Calu3 (cell line): ENCODE data around the gene GAGE10. TPM values are rescaled to one million over a fixed set of nuclear protein-coding genes. Genes with fewer than 3 reads are reported as not detected.

ENCODE experiments used
- Bru-seq: library from RNA; stranded (reverse); fragments of 400-500 nt; gene quantifications from one replicate; lab custom pipeline; 2021; lab: Mats Ljungman, UMichigan
- BruChase-seq, 2 experiments: library from RNA; stranded (reverse); fragments of 400-500 nt; gene quantifications; one replicate each; lab custom pipeline; 2021; lab: Mats Ljungman, UMichigan
- BruUV-seq: library from RNA; stranded (reverse); fragments of 400-500 nt; replicated peaks from 2 replicates; lab custom pipeline; 2021; lab: Mats Ljungman, UMichigan
- CTCF ChIA-PET: fragments of 300-600 bp; sonication (Branson Sonifier 250); formaldehyde crosslinking; loops from one replicate; lab custom pipeline; 2022; ENCODE audit warnings: antibody characterized with exemption; lab: Charles Lee
- DNase-seq: peaks from one replicate; pipeline ENCODE4 v3.0.0; 2022
- H3K27ac Mint-ChIP-seq: one replicate; pipeline ENCODE4 v1.8.0; 2022; ENCODE audit warnings: mixed read lengths; ENCODE audit not compliant: unreplicated experiment
- H3K27me3 Mint-ChIP-seq: one replicate; pipeline ENCODE4 v1.8.0; 2022; ENCODE audit warnings: mixed read lengths; ENCODE audit not compliant: unreplicated experiment
- H3K36me3 Mint-ChIP-seq: one replicate; pipeline ENCODE4 v1.8.0; 2022; ENCODE audit warnings: mild to moderate bottlenecking, moderate library complexity, mixed read lengths; ENCODE audit not compliant: insufficient read depth, unreplicated experiment
- H3K4me1 Mint-ChIP-seq: one replicate; pipeline ENCODE4 v1.8.0; 2022; ENCODE audit warnings: mild to moderate bottlenecking, low read depth, mixed read lengths; ENCODE audit not compliant: unreplicated experiment
- H3K4me3 Mint-ChIP-seq: one replicate; pipeline ENCODE4 v1.8.0; 2022; ENCODE audit warnings: mild to moderate bottlenecking, low read depth, moderate library complexity, mixed read lengths; ENCODE audit not compliant: unreplicated experiment
- H3K9me3 Mint-ChIP-seq: one replicate; pipeline ENCODE4 v1.8.0; 2022; ENCODE audit warnings: low read depth, mixed read lengths; ENCODE audit not compliant: unreplicated experiment
- intact Hi-C: fragments of 100-400 bp; cut with micrococcal nuclease; formaldehyde crosslinking; loops from one replicate; pipeline ENCODE4 v1.10.0; 2022; ENCODE audit not compliant: unreplicated experiment
- long read RNA-seq: library from polyadenylated mRNA; stranded (forward); transcript quantifications from one replicate; pipeline ENCODE4 v2.0.0, GENCODE V29; 2022
- total RNA-seq: library from RNA; stranded (reverse); gene quantifications from 2 replicates; pipeline ENCODE4 v1.2.3, GENCODE V29; 2022
- TF ChIP-seq, protein P1 (sequence below): fragments of 200-600 bp; IDR thresholded peaks from one replicate; pipeline ENCODE4 v1.8.0; 2022; ENCODE audit warnings: antibody characterized with exemption; ENCODE audit not compliant: unreplicated experiment

Gene GAGE10, protein sequence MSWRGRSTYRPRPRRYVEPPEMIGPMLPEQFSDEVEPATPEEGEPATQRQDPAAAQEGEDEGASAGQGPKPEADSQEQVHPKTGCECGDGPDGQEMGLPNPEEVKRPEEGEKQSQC
- total RNA-seq = not detected in 2 replicates
- percentile 26 among the genes with signal in this experiment for Bru-seq, nascent RNA
- BruChase-seq, experiment 1, labeled RNA remaining after a 6-hour chase = percentile 45 among the genes with signal in this experiment
- percentile 46 among the genes with signal in this experiment for BruChase-seq, experiment 2, labeled RNA remaining after a 2-hour chase
- long read RNA-seq = 0 reads

DNA sequence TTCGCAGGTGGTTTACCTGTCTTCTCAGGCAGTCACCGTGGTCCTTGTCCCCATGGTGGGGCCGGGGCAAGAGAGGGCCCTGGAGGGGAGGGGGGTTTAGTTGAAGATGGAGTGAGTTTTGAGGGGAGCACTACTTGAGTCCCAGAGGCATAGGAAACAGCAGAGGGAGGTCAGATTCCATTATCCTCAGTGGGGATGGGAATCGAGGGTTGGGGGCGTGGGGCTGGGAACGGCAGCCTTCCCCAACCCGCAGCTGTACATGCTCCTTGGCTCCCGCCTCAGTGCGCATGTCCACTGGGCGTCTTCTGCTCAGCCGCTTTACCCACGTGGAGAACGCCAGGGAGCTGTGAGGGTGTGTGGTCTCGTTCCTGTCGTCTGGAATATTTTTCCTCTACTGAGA lies at the start of gene GAGE10:
Gene GAGE10 (plus strand): TSS at position 301 of the 400 bp plus-strand sequence. CDS start 1,214 bp downstream, outside the sequence.
- no peak within 1 kb of the TSS for H3K4me3 Mint-ChIP-seq
- H3K27ac Mint-ChIP-seq = no peak within 1 kb of the TSS
- H3K36me3 Mint-ChIP-seq = no peaks in the 10 kb centered on the region
- BruUV-seq = no TSS peak
- H3K27me3 Mint-ChIP-seq = peaks cover 21% of the 10 kb centered on the region
- intact Hi-C loops = no loop called here
- CTCF ChIA-PET = no interaction called here
- TF ChIP-seq, protein P1, sequence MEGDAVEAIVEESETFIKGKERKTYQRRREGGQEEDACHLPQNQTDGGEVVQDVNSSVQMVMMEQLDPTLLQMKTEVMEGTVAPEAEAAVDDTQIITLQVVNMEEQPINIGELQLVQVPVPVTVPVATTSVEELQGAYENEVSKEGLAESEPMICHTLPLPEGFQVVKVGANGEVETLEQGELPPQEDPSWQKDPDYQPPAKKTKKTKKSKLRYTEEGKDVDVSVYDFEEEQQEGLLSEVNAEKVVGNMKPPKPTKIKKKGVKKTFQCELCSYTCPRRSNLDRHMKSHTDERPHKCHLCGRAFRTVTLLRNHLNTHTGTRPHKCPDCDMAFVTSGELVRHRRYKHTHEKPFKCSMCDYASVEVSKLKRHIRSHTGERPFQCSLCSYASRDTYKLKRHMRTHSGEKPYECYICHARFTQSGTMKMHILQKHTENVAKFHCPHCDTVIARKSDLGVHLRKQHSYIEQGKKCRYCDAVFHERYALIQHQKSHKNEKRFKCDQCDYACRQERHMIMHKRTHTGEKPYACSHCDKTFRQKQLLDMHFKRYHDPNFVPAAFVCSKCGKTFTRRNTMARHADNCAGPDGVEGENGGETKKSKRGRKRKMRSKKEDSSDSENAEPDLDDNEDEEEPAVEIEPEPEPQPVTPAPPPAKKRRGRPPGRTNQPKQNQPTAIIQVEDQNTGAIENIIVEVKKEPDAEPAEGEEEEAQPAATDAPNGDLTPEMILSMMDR = no peak
- no peaks in the 10 kb centered on the region for H3K9me3 Mint-ChIP-seq
- peaks cover 2% of the 10 kb centered on the region for H3K4me1 Mint-ChIP-seq
- DNase-seq = no peak

DNA sequence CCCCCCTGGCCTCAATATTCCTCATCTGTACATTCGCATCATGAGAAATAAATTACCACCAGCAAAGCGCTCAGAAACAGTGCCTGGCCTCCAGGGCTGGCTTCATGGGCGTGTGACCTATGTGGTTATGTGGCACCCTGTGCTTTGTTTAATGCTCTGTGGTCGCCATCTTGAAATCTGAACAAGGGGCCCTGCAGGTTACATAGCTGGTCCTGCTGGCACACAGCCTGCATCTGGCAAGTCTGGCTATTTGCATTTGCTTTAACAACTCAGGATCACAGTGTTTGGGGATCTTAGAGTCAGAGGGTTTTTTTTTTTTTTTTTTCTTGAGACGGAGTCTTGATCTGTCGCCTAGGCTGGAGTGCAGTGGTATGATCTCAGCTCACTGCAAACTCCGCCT lies 48.8 kb upstream of the GAGE10 start:
- Mint-ChIP-seq H3K36me3 (peaks cover 20% of the 10 kb centered on the region), H3K27ac (no peak overlapping the region), H3K9me3 (no peaks in the 10 kb centered on the region), H3K27me3 (peaks cover 13% of the 10 kb centered on the region), H3K4me1 (no peaks in the 10 kb centered on the region), H3K4me3 (no peak overlapping the region)
- intact Hi-C loops = no loop called here
- no TSS peak for BruUV-seq
- TF ChIP-seq, protein P1 = no peak
- CTCF ChIA-PET = no interaction called here
- no peak for DNase-seq

DNA sequence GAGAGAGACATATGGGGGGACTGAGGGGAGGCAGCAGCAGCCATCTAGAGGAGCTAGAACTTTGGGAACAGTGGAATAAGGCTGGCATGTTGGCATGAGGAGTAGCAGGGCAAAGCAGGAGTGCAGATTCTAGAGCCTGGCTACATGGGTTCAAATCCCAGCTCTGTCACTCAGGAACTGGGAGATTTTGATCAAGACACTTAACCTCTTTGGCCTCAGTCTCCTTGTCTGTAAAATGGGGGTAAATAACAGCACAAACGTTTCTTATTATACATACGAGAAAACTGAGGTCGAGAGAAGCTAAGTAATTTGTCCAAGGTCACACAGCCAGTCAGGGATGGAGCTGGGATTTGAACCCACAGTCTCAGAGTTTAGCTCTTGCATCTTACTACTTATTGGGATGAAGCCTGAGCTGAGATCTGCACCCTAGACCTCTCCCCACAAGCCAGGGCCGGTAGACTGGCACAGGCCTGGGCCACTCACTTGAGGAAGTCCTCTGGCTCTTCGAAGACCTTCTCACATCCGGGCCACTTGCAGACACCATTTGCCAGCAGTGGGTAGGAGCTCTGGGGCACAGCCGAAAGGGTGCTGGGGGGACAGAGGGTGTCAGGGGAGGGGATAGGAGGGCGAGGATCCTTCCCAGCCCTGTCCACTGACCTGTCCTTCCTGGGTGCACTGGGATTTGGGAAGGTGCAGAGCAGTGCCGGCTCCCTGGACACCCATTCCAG lies 47.0 kb upstream of the GAGE10 start:
- Mint-ChIP-seq H3K4me1 (no peaks in the 10 kb centered on the region), H3K36me3 (peaks cover 17% of the 10 kb centered on the region), H3K4me3 (no peak overlapping the region), H3K9me3 (no peaks in the 10 kb centered on the region), H3K27me3 (peaks cover 25% of the 10 kb centered on the region), H3K27ac (no peak overlapping the region)
- intact Hi-C loops = no loop called here
- no TSS peak for BruUV-seq
- DNase-seq = no peak
- CTCF ChIA-PET = no interaction called here
- TF ChIP-seq, protein P1 = no peak

DNA sequence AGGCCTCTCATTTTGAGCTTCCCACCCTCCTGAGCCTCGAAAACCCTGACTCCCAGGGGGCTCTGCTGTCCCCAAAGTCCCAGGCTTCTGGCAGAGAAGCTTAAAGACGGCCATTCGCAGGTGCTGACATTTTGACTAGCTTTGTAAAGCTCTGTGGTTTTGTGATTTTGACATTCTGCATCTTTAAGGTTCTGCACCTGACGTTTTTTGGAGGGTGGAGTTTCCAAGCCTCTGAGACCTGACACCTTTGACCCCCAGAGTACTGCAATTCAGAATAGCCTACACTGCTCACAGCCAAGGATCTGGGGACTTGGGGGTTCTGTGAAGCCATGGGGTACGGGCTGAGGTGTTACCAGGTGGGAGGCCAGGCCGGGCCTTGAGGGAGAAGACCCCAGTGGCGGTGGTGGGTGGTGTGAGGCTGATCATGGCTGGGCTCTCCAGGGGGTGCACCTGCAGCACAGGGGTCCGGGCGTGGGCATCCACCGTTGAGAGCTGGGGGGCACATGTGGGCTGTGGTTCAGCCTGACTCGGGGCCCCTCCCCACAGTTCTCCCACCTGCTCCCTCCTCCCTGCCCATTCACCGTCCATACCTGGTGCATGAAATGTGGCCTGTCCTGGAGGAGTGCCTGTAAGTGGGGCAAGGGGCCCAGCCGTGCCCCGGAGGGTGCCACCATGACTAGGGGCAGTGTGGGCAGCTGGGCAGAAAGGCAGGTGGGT lies 46.2 kb upstream of the GAGE10 start:
- Mint-ChIP-seq H3K27ac (no peak overlapping the region), H3K36me3 (peaks cover 13% of the 10 kb centered on the region), H3K4me3 (no peak overlapping the region), H3K9me3 (no peaks in the 10 kb centered on the region), H3K27me3 (peaks cover 33% of the 10 kb centered on the region), H3K4me1 (no peaks in the 10 kb centered on the region)
- no TSS peak for BruUV-seq
- CTCF ChIA-PET = no interaction called here
- no peak for DNase-seq
- intact Hi-C loops = no loop called here
- TF ChIP-seq, protein P1 = no peak
